BJ (cell line): ENCODE measurements around the gene RAC2. TPM values are rescaled to one million over a fixed set of nuclear protein-coding genes. Genes with fewer than 3 reads are reported as not detected.

ENCODE experiments used
- CTCF ChIA-PET: fragments of 350-600 bp; formaldehyde crosslinking; extraction: SDS; loops from one replicate; lab custom pipeline; 2021; ENCODE audit warnings: antibody characterized with exemption, inconsistent platforms; lab: Yijun Ruan, JAX
- POLR2A ChIA-PET: fragments of 300-600 bp; sonication (Branson Sonifier 250); formaldehyde crosslinking; extraction: SDS; loops from one replicate; lab custom pipeline; 2021; ENCODE audit warnings: antibody characterized with exemption; lab: Charles Lee
- DNase-seq: peaks from one replicate; pipeline ENCODE4 v3.0.0-alpha.2; 2011; ENCODE audit warnings: low read depth
- H3K27me3 ChIP-seq: 2 replicates; pipeline ENCODE4 v1.6.0; 2011; ENCODE audit warnings: low read length; ENCODE audit not compliant: control insufficient read depth, insufficient read depth
- H3K36me3 ChIP-seq: 2 replicates; pipeline ENCODE4 v1.5.1; 2011; ENCODE audit warnings: low read length; ENCODE audit not compliant: control insufficient read depth, insufficient read depth
- H3K4me3 ChIP-seq: 2 replicates; pipeline ENCODE4 v1.5.1; 2011; ENCODE audit warnings: low read depth, mild to moderate bottlenecking, control low read depth, low read length
- polyA plus RNA-seq: library from polyadenylated mRNA; depleted of rRNA; stranded (reverse); fragments of >200 nt; gene quantifications from 2 replicates; pipeline ENCODE4 v1.2.3, GENCODE V29; 2011
- TF ChIP-seq, protein P1 (sequence below): IDR thresholded peaks from 2 replicates; pipeline ENCODE4 v1.5.1; 2011; ENCODE audit warnings: low read depth, mild to moderate bottlenecking, control low read depth, inconsistent platforms, low read length, moderate library complexity; ENCODE audit not compliant: insufficient read depth

RAC2 gene
- polyA plus RNA-seq, 1 experiment, result 25.7 TPM

- TF ChIP-seq, protein P1, sequence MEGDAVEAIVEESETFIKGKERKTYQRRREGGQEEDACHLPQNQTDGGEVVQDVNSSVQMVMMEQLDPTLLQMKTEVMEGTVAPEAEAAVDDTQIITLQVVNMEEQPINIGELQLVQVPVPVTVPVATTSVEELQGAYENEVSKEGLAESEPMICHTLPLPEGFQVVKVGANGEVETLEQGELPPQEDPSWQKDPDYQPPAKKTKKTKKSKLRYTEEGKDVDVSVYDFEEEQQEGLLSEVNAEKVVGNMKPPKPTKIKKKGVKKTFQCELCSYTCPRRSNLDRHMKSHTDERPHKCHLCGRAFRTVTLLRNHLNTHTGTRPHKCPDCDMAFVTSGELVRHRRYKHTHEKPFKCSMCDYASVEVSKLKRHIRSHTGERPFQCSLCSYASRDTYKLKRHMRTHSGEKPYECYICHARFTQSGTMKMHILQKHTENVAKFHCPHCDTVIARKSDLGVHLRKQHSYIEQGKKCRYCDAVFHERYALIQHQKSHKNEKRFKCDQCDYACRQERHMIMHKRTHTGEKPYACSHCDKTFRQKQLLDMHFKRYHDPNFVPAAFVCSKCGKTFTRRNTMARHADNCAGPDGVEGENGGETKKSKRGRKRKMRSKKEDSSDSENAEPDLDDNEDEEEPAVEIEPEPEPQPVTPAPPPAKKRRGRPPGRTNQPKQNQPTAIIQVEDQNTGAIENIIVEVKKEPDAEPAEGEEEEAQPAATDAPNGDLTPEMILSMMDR, result no peak
- POLR2A ChIA-PET, result interaction anchor here (0.7 kb wide), 1 partner anchor 16 kb away, joined by 5 read pairs; no protein-coding TSS in a partner anchor
- no peaks in the 10 kb centered on the region for H3K27me3 ChIP-seq
- CTCF ChIA-PET, result interaction anchor here (0.6 to 1.3 kb wide), 3 partner anchors 14 to 56 kb away, joined by 3 to 5 read pairs (median 4); no protein-coding TSS in a partner anchor
- DNase-seq, result no peak
- H3K36me3 ChIP-seq, result peaks cover 6% of the 10 kb centered on the region
- H3K4me3 ChIP-seq, result no peak overlapping the region
Measured at GRCh38 chr22:37179622-37180420, 64.2 kb downstream of the RAC2 start.

DNA sequence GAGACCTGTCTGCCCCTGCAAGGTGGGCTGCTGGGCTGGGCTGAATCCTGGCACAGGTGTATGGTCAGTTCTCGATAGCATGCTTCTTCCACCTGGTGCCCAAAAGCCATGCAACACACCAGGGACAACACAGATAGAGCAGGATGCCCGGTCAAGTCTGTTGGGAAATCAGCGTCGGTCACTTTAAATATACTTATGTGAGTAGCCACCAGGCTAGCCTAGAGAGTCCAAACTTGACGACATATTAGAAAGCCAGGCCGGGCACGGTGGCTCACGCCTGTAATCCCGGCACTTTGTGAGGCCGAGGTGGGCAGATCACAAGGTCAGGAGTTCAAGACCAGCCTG, 65.0 kb downstream of the RAC2 start:
- H3K27me3 ChIP-seq, result no peaks in the 10 kb centered on the region
- no peak for DNase-seq
- ChIA-PET POLR2A (interaction anchor here (0.7 kb wide), 1 partner anchor 15 kb away, joined by 5 read pairs; no protein-coding TSS in a partner anchor), CTCF (interaction anchor here (1.3 to 2.9 kb wide), 4 partner anchors 8 to 21 kb away, joined by 4 to 17 read pairs (median 11); partner anchors contain the start of gene C1QTNF6)
- TF ChIP-seq, protein P1, result no peak
- H3K4me3 ChIP-seq, result no peak overlapping the region
- H3K36me3 ChIP-seq, result peaks cover 4% of the 10 kb centered on the region; the same call in 1 of the 2 replicates

GRCh38 chr22:37178350-37179125, 65.5 kb downstream of the RAC2 start:
- H3K4me3 ChIP-seq, result no peak overlapping the region
- ChIA-PET CTCF (interaction anchor here (1.1 to 3.9 kb wide), 6 partner anchors 9 to 82 kb away, joined by 3 to 17 read pairs (median 11); partner anchors contain the start of gene C1QTNF6), POLR2A (interaction anchor here (0.7 kb wide), 1 partner anchor 15 kb away, joined by 5 read pairs; no protein-coding TSS in a partner anchor)
- DNase-seq, result no peak
- TF ChIP-seq, protein P1, result no peak
- H3K36me3 ChIP-seq, result peaks cover 4% of the 10 kb centered on the region; the same call in 1 of the 2 replicates
- no peaks in the 10 kb centered on the region for H3K27me3 ChIP-seq

DNA sequence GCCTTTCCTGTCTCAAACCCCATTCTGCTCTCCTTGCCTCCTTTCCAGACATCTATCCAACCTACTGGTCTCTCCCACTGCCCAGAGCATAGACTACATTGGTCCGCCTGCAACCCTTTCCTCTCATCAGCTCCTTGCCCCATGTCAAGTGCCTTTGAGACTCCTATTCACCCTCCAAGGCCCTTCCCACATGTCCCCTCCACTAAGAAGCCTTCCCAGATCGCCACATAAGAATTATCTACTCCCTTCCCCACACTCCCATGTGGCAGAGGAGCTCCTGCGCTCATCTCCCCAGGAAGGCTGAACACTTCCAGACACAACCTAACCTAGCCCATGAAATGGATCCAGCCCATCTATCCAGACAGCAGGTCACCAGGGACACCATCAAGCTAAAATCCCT, 66.3 kb downstream of the RAC2 start:
- POLR2A ChIA-PET, result no interaction called here

More for the DNA sequence above, 66.3 kb downstream of the RAC2 start:
- CTCF ChIA-PET, result interaction anchor here (0.9 to 3.9 kb wide), 6 partner anchors 10 to 83 kb away, joined by 3 to 17 read pairs (median 11); partner anchors contain the start of gene C1QTNF6
- peaks cover under 1% of the 10 kb centered on the region; the same call in 1 of the 2 replicates for H3K27me3 ChIP-seq
- TF ChIP-seq, protein P1, result no peak
- H3K36me3 ChIP-seq, result peaks cover 4% of the 10 kb centered on the region; the same call in 1 of the 2 replicates
- H3K4me3 ChIP-seq, result no peak overlapping the region
- DNase-seq, result no peak
